Ramos (cell line): ENCODE data around the gene CHST11.

Experiments
- in situ Hi-C: fragments of 300-500 bp; cut with MboI; formaldehyde crosslinking; loops from one replicate; pipeline ENCODE4 v1.14.3; 2022; ENCODE audit warnings: low sequenced_read_pairs; ENCODE audit not compliant: unreplicated experiment

Gene CHST11

DNA sequence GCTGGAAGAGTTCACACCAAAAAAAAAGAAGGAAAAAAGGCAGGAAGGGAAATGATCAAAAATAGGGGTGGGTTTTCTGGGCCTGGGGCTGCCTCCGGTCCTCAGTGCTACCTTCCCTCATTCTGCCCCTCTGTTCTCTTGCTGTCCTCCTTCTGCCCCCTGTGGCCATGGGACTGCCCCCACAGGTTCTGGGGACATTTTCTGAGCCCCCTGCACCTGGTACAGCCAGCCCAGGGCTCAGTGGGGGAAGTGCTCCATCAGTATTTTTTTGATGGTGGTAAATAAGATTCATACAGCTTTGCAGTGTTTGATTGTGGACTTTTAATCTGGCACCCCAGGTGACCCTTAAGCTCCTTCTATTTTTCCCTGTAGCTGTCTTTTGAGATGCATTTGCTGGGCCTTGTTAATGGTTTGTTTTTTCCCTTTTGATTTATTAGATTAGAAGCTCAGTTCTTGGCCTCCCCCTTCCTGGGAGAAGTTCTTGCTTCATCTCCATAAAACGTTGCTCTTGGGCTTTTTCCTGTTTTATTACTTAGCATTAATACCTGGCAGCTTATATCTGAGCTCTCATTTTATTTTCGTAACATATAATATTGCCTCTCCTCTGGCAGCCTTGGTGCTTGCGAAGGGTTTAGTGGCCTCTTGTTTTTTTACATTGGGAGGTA, 43.1 kb downstream of the CHST11 start:
- in situ Hi-C loops: no loop called here

- in situ Hi-C loops: no loop called here
Observed at GRCh38 chr12:104501115-104501514, 44.4 kb downstream of the CHST11 start.

DNA sequence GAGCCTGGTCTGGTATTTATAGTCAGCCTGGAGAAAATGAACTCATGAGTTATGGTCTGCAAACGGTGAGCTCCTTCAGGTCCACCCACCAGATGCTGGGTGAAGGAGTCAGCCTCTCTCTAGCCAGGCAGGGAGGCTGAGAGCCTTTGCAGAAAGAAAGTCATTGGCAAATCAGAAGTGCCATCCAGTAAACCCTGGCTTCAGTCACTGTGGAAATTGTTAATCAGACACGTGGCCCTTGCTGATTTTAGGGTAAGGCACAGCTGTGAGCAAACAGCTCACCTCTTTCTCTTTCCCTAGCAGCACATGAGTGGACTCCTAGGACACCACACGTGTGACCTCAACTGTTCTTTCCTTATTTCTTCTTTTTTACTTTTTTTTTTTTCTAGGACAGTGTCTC, 44.9 kb downstream of the CHST11 start:
- in situ Hi-C loops: no loop called here

GRCh38 chr12:104502217-104502616, 45.5 kb downstream of the CHST11 start:
- in situ Hi-C loops: no loop called here

GRCh38 chr12:104502638-104503037, 45.9 kb downstream of the CHST11 start:
- in situ Hi-C loops: no loop called here

DNA sequence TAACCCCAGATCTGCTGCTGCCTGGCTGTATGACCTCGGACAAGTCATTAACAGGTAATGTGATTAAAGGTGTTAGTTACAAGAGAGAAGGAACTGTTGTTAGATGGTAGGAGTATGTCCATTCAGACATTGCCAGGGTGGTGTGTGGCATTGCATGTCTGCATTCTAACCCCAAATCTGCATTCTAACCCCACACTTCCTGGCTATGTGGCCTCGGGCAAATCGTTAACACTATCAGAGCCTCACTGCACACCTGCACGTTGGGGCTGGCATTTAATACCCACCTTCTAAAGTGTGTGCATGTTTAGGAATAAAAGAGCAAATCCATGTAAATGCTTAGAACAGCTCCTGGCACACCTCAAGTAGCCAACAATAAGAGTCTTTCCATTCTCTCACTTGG, 46.4 kb downstream of the CHST11 start:
- in situ Hi-C loops: no loop called here

DNA sequence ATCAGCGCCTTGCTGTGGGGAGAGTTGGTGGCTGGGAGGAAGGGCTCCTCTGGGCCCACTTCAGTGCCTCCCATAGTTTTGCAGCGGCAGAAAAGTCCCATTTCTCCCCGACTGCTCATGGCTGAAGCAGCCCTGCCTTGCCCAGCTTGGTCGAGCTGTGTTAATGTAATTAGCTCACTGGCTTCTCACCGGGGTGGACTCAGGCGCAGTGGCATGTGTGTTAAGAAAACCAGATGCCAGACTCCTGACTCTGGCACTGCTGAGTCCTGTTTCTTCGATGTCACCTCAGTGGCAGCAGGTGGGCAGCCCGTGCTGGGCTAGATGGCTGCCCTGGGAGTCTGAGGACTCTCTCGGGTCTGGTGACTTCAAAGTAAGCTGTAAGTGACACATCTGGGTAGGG, 47.4 kb downstream of the CHST11 start:
- in situ Hi-C loops: no loop called here

GRCh38 chr12:104505095-104505818, 48.5 kb downstream of the CHST11 start:
- in situ Hi-C loops: no loop called here

DNA sequence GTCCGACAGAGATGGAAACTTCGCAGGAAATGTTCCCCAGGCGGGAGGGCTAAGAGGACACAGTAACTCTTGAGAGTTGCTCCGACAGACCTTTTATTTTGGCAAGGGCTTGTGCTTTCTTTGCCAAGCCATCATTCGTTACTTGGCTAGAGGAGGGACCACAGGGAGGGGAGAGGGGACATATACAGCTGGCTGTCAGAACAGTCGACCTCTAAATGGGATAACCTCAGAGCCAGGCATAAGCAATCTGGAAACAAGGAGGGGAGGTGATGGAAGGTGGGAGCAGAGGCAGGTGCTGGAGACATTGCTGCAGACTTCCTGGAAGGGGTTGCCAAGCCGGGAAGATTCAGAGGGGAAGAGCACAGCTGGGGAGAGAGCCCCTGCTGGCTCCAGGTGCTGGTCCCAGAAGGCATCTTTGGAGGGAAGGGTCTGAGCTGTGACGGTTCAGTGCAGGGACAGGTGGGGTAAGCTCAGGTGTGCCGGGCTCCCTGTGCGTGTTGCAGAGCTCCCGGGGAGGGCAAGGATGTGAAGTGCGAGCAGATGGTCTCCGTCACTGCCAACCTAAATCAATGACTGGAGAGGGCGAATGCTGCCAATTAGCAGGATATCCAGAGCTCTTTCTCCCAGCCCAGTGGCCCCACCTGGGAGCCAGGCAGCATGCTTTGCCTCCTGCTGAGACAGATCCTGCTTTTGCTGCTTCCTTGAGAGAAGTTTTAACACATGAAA, 50.1 kb downstream of the CHST11 start:
- in situ Hi-C loops: no loop called here

- in situ Hi-C loops: no loop called here
Observed at GRCh38 chr12:104507672-104508071, 50.9 kb downstream of the CHST11 start.

DNA sequence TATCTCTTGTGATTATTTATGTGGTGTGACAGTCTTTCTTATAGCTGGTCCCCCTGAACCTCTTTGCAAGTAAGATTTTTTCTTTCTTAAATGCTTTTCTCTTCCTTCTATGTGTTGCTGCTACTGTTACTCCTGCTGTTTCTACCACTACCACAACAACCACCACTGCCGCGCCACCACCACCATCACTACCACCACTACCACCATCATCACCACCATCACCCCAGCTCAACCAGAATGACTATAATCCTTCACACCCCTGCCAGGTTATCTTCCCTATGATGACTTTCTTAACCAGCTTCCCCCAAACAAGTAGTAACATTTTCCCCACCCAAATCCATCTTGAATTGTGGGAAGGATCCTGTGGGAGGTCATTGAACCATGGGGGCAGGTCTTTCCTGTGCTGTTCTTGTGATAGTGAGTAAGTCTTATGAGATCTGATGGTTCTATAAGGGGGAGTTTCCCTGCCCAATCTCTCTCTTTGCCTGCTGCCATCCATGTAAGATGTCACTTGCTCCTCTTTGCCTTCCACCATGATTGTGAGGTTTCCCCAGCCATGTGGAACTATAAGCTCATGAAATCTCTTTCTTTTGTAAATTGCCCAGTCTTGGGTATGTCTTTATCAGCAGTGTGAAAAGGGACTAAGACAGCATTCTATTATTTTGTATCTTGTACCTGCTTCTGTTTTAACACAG, 52.2 kb downstream of the CHST11 start:
- in situ Hi-C loops: no loop called here

DNA sequence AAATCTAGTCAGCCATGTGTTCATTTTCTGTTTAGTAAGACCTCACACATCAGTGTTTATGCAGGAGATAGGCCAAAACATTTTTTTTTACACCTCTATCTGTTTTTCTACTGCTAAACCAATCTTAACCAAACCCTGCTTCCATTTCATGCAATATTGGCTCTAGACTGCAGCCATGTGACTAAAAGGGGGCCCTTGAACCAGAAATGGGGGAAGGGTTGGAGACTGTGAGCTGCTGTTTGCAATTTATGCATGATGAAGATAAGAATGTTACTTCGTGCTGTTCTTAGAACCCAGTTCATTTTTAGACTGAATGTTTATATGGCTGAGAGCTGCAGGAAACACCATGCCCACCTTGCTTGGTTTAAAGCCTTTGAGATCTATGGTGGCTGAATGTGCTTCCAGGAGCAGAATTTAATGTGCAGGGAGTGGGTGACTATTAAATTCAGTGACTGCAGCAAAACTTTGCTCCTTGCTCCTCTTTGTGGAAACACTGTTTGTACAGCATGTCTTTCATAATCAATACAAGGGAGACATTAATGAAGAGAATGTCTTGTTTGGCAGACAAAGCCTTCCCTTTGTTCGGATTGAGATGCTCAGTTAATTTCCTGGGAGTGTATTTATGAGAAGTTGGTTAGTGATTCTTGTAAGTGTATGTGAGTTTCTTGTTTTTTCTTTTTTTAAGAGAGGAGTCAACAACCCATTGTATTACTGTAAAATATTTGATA, 53.6 kb downstream of the CHST11 start:
- in situ Hi-C loops: no loop called here

DNA sequence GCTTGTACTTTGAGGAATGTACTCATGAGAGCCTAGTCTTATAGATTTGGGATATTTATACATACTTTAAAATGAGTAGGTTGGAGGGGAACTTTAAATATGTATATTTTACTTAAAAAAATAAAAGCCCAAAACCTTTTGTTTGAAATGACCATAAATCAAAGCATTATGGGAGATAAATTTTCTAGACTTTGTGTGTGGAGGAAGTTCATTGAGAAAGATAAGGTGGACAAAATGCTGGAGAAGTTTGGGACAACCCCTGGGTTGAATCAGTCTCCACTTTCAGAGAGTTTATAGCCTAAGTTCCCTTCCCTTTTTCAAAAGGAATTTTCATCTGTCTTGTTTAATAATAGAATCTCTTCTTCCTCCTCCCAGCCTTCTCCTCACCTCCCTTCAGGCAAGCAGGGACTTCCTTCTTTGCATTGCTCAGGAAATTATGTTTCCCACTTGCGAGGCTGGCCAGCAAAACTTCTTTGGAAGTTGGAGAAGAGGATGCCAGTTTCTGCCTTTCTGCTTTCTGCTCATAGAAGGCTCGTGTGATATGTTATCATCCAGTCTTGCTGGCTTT, 54.2 kb downstream of the CHST11 start:
- in situ Hi-C loops: no loop called here

DNA sequence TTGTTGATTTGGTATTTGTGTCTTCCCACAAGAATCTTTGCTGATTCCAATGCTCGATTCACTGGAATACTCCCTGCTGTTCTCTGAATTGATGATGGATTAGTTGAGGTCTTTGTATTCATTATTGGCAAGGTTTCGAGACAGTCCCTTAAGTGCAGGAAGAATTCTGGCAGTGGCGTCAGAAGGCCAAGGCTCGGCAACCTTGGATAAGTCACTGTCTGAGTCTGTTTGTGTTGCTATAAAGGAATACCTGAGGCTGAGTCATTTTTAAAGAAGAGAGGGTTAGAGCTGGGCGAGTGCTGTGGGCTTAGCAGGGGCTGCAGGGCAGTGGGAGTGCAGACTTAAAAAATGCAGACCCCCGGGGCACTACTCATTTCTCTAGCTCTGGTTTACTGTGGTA, 56.9 kb downstream of the CHST11 start:
- in situ Hi-C loops: no loop called here

GRCh38 chr12:104514092-104514810, 57.5 kb downstream of the CHST11 start:
- in situ Hi-C loops: no loop called here

DNA sequence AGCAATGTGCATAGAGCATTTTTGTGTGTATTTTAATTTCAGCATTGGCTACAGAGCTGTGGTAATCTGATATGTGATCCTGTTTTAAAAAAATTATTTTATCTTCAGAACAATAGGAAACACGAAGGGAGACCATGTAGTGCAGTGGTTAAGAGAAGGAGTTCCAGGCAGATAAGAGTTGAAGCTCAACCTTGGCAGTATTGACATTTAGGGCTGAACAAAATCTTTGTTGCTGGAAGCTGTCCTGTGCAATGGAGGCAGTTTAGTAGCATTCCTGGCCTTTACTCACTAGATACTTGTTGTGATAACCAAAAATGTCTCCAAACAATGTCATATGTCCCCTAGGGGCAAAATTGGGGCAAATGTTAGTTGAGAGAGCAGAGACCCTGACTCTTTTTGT, 59.2 kb downstream of the CHST11 start:
- in situ Hi-C loops: no loop called here

DNA sequence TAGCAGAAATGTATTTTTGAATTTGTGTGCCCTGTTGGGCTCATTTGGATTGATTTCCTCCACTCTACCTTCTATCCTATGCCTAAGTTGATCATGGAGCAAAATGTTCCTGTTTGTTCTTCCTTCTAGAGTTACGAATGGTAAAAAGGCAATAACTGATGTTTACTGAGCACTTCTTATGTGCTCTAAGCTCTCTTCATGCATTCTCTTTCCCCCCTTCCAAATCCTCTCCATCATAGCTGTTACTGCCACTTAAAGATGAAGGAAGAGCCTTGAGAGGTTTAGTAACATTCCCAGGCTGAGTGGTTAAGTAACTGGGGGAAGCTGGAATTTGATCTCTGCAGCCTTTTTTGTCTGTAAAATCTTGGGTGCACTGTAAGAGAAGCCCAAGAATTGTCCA, 60.1 kb downstream of the CHST11 start:
- in situ Hi-C loops: no loop called here

DNA sequence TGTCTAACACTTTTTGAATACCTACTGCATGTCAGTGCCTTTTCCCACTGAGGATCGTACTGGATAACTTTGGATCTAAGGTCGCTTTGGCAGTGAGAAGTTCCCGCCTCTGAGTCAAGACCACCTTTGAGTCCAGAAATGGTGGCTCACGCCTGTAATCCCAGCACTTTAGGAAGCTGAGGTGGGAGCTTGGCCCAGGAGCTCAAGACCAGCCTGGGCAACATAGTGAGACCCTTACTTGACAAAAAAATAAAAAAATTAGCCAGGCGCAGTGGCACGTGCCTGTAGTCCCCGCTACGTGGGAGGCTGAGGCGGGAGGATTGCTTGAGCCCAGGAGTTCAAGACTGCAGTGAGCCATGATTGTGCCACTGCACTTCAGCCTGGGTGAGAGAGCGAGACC, 61.1 kb downstream of the CHST11 start:
- in situ Hi-C loops: no loop called here
